Measurements from ENCODE around the gene GET3.

The GET3 gene

DNA sequence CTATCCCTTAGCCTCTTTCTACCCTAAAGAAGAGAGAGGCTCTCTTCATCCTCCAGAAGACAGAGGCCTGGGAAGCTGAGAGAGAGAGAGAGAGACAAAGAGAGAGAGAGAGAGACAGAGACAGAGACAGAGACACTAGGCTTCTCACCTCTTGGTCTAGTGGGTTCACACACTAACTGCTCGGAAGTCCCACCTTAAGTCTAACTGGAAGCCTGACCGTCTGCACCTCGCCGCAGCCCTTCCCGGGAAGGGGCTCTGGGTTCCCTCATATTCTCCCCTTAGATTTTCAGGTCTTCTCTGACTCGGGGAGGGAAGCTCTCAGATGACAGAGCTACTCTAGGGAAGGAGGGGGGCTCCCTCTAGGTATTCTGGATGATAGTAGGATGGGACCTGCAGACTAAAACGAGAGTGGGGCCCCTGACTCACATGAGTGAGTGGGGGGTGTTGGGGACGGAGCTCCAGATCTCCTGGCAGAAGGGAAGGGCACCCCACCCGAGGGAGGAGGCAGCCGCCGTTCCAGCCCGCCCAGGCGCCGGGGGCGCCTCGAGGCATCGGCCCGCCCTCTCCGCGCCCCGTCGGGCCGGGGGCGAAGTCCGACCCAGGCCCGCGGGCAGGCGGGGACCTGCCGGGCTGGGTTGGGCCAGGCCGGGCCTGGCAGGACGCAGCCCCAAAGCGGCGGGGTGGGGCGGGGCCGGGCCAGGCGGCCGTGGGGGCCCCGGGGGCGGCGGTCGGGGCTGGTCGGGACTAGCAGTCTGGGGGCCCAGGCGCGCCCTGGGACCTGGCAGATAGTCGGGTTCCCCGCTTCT is 52.0 kb downstream of the GET3 start:
- no peak overlapping the region for H2AFZ ChIP-seq (ENCODE audit: low read depth, low read length)
- H3K27ac ChIP-seq (ENCODE audit: low read length), result no peak overlapping the region

DNA sequence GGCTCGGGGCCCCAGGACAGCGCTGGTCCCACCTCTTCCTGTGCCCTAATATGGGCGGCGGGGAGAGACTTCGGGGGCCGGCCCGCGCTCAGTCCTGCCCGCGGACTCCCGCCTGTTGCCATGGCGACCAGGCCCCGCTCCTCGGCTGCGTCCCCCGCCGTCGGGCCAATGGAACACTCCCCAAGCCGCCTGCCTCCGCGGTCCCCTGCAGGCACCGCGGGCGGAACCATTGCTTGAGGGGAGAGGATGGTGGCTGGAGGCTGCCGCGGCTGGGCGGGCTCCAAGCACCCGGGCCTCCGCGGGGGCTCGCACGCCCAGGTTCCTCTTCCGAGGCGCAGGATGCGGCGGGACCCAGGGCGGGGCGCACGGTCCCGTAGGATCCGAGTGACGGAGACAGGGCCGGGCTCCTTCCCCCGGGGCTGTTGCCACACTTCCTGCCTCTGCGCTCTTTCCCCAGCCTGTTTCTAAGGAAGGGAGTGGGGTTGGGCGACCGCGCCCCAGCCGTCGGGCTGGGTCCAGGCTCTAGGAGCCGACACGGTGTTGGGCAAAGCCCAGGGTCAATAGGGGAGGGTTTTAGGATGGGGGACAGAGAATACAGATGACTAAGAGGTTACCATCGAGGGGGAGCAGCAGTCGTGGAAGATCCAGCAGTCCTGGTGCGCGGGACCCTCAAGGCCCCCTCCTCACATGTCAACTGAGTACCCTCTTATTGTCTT is 52.8 kb downstream of the GET3 start:
- no peaks in the 10 kb centered on the region for H3K27me3 ChIP-seq (ENCODE audit: insufficient read depth, low read length, poor library complexity)
- ATAC-seq (ENCODE audit: insufficient read depth, low read depth) (peak; percentile 31), DNase-seq (peak; percentile 75)
- peaks cover 53% of the 10 kb centered on the region for H3K4me1 ChIP-seq (ENCODE audit: insufficient read depth, low read length)
- H2AFZ ChIP-seq (ENCODE audit: low read depth, low read length), result peak overlapping the region; percentile 66
- no peak for TF ChIP-seq EZH2 (IDR thresholded peaks at IDR 0.05; ENCODE audit: borderline replicate concordance, low read depth, low read length, severe bottlenecking)
- TF ChIP-seq, protein P1, sequence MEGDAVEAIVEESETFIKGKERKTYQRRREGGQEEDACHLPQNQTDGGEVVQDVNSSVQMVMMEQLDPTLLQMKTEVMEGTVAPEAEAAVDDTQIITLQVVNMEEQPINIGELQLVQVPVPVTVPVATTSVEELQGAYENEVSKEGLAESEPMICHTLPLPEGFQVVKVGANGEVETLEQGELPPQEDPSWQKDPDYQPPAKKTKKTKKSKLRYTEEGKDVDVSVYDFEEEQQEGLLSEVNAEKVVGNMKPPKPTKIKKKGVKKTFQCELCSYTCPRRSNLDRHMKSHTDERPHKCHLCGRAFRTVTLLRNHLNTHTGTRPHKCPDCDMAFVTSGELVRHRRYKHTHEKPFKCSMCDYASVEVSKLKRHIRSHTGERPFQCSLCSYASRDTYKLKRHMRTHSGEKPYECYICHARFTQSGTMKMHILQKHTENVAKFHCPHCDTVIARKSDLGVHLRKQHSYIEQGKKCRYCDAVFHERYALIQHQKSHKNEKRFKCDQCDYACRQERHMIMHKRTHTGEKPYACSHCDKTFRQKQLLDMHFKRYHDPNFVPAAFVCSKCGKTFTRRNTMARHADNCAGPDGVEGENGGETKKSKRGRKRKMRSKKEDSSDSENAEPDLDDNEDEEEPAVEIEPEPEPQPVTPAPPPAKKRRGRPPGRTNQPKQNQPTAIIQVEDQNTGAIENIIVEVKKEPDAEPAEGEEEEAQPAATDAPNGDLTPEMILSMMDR (IDR thresholded peaks at IDR 0.05; ENCODE audit: borderline replicate concordance, extremely low read depth, low read length, poor library complexity, severe bottlenecking), result no peak
- H3K27ac ChIP-seq (ENCODE audit: low read length), result peak overlapping the region; percentile 38; the same call in 1 of the 2 replicates
- no peaks in the 10 kb centered on the region; the same call in 1 of the 2 replicates for H4K20me1 ChIP-seq (ENCODE audit: insufficient read depth, low read length)
- H3K9me3 ChIP-seq (ENCODE audit: insufficient read depth, low read length, severe bottlenecking), result no peaks in the 10 kb centered on the region
- peak overlapping the region in 1 of 2 experiments; percentile 69; a peak in 2 of 4 replicates for H3K4me3 ChIP-seq (ENCODE audit: low read depth in 1 of 2, low read length in 2 of 2)
- H3K9ac ChIP-seq (ENCODE audit: low read depth, low read length), result peak overlapping the region; percentile 79
- H3K36me3 ChIP-seq (ENCODE audit: insufficient read depth, low read length), result no peaks in the 10 kb centered on the region; the same call in 1 of the 2 replicates
- peaks cover 23% of the 10 kb centered on the region for H3K79me2 ChIP-seq (ENCODE audit: insufficient read depth, low read length)
- H3K4me2 ChIP-seq (ENCODE audit: insufficient read depth, low read length), result peak overlapping the region; percentile 78

More for the DNA sequence above, 52.0 kb downstream of the GET3 start:
- Histone ChIP-seq H3K4me2 (ENCODE audit: insufficient read depth, low read length) (peak overlapping the region; percentile 78), H3K9ac (ENCODE audit: low read depth, low read length) (peak overlapping the region; percentile 79; the same call in 1 of the 2 replicates), H3K4me3 (ENCODE audit: low read depth in 1 of 2, low read length in 2 of 2) (no peak overlapping the region), H3K4me1 (ENCODE audit: insufficient read depth, low read length) (peaks cover 50% of the 10 kb centered on the region), H3K79me2 (ENCODE audit: insufficient read depth, low read length) (peaks cover 23% of the 10 kb centered on the region), H3K9me3 (ENCODE audit: insufficient read depth, low read length, severe bottlenecking) (no peaks in the 10 kb centered on the region), H3K27me3 (ENCODE audit: insufficient read depth, low read length, poor library complexity) (no peaks in the 10 kb centered on the region), H4K20me1 (ENCODE audit: insufficient read depth, low read length) (no peaks in the 10 kb centered on the region; the same call in 1 of the 2 replicates), H3K36me3 (ENCODE audit: insufficient read depth, low read length) (no peaks in the 10 kb centered on the region; the same call in 1 of the 2 replicates)
- ATAC-seq (ENCODE audit: insufficient read depth, low read depth) (no peak), DNase-seq (no peak)
- TF ChIP-seq, protein P1 (IDR thresholded peaks at IDR 0.05; ENCODE audit: borderline replicate concordance, extremely low read depth, low read length, poor library complexity, severe bottlenecking), result no peak
- no peak for TF ChIP-seq EZH2 (IDR thresholded peaks at IDR 0.05; ENCODE audit: borderline replicate concordance, low read depth, low read length, severe bottlenecking)

DNA sequence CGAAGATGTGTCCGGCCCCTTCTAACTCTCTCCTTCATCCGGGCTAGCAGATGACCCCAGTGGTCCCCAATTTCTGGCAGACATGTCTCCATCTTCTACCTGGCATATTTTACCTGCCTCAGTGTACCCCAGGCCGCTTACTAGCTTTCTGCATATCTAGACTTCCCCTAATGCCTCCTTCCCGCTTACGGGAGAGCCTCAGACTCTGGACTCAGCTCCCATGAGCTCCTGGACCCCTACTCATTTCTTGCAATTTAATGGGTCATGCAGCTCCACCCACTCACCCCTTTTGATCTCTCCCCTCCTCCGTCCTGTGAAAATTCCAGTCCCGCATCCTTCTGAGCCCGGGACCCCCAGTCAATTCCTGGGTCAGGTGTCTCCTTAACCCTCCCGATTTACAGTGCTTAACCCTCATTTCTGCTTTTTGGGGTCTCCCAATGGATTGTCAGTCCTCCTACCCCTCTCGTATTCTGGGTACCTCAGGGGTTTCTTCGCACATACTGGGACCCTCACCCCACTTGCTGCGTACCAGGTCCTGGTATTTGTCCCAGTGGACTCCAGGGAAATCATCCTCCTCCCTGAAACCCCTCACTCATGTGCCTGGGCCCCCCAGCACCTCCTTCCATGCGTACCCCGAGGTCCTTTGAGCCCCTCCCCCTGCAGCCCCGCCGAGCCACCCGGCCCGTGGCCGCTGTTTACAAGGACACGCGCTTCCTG is 53.5 kb downstream of the GET3 start:
- Histone ChIP-seq H3K9ac (ENCODE audit: low read depth, low read length) (peak overlapping the region; percentile 79), H3K79me2 (ENCODE audit: insufficient read depth, low read length) (peaks cover 23% of the 10 kb centered on the region), H3K36me3 (ENCODE audit: insufficient read depth, low read length) (no peaks in the 10 kb centered on the region; the same call in 1 of the 2 replicates), H3K4me3 (ENCODE audit: low read depth in 1 of 2, low read length in 2 of 2) (peak overlapping the region; percentile 11 to 69; a peak in 3 of 4 replicates), H3K9me3 (ENCODE audit: insufficient read depth, low read length, severe bottlenecking) (no peaks in the 10 kb centered on the region), H3K27me3 (ENCODE audit: insufficient read depth, low read length, poor library complexity) (no peaks in the 10 kb centered on the region), H3K4me1 (ENCODE audit: insufficient read depth, low read length) (peaks cover 47% of the 10 kb centered on the region), H3K27ac (ENCODE audit: low read length) (peak overlapping the region; percentile 38), H3K4me2 (ENCODE audit: insufficient read depth, low read length) (peak overlapping the region; percentile 78), H2AFZ (ENCODE audit: low read depth, low read length) (peak overlapping the region; percentile 66), H4K20me1 (ENCODE audit: insufficient read depth, low read length) (no peaks in the 10 kb centered on the region; the same call in 1 of the 2 replicates)
- no peak for TF ChIP-seq EZH2 (IDR thresholded peaks at IDR 0.05; ENCODE audit: borderline replicate concordance, low read depth, low read length, severe bottlenecking)
- TF ChIP-seq, protein P1 (IDR thresholded peaks at IDR 0.05; ENCODE audit: borderline replicate concordance, extremely low read depth, low read length, poor library complexity, severe bottlenecking), result no peak
- DNase-seq (no peak), ATAC-seq (ENCODE audit: insufficient read depth, low read depth) (no peak)

Measured in DND-41 (cell line).